Loucy (cell line): ENCODE results near the gene MTARC2.

Experiments
- EZH2phosphoT487 ChIP-seq: fragments of 200-600 bp; IDR thresholded peaks from 2 replicates; pipeline ENCODE4 v1.6.1; 2018; ENCODE audit warnings: antibody characterized with exemption, mild to moderate bottlenecking, moderate library complexity, borderline replicate concordance
- TF ChIP-seq, protein P1 (sequence below): fragments of 200-600 bp; sonication (generic); conservative IDR thresholded peaks from 2 replicates; pipeline ENCODE4 v1.5.1; 2014; ENCODE audit warnings: mild to moderate bottlenecking, antibody characterized with exemption, low read length

- TF ChIP-seq, protein P1, sequence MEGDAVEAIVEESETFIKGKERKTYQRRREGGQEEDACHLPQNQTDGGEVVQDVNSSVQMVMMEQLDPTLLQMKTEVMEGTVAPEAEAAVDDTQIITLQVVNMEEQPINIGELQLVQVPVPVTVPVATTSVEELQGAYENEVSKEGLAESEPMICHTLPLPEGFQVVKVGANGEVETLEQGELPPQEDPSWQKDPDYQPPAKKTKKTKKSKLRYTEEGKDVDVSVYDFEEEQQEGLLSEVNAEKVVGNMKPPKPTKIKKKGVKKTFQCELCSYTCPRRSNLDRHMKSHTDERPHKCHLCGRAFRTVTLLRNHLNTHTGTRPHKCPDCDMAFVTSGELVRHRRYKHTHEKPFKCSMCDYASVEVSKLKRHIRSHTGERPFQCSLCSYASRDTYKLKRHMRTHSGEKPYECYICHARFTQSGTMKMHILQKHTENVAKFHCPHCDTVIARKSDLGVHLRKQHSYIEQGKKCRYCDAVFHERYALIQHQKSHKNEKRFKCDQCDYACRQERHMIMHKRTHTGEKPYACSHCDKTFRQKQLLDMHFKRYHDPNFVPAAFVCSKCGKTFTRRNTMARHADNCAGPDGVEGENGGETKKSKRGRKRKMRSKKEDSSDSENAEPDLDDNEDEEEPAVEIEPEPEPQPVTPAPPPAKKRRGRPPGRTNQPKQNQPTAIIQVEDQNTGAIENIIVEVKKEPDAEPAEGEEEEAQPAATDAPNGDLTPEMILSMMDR, result no peak
- TF ChIP-seq EZH2phosphoT487, result no peak
These were observed 35.3 kb downstream of the MTARC2 start for GRCh38 chr1:220783453-220783852.
